Sigmoid colon (tissue), 4 donors: ENCODE data around the gene BRIP1.

Source experiments
- CTCF ChIP-seq, 4 experiments: fragments of 450-650 bp in 3 of 4; fragments of 200-600 bp in 1 of 4; IDR thresholded peaks; one replicate each; pipeline ENCODE4 v1.5.1; 2016 to 2019; ENCODE audit warnings: antibody characterized with exemption in 4 of 4, mild to moderate bottlenecking in 3 of 4, moderate library complexity in 2 of 4
- EP300 ChIP-seq, 4 donors: sonication (generic); formaldehyde crosslinking; IDR thresholded peaks; one replicate each; pipeline ENCODE4 v1.6.1; 2017; ENCODE audit warnings: antibody characterized with exemption in 4 of 4
- POLR2A ChIP-seq, 2 donors: fragments of 450-650 bp; IDR thresholded peaks; one replicate each; pipeline ENCODE4 v1.6.1; 2016; ENCODE audit warnings: antibody characterized with exemption in 2 of 2, mild to moderate bottlenecking in 2 of 2, moderate library complexity in 2 of 2

- no peak for TF ChIP-seq CTCF (IDR thresholded peaks at IDR 0.05)
- TF ChIP-seq POLR2A (IDR thresholded peaks at IDR 0.05), result peak in 1 of 2 donors; percentile 4
- no peak for TF ChIP-seq EP300 (IDR thresholded peaks at IDR 0.05)
Observed at GRCh38 chr17:61806936-61807335, 56.4 kb downstream of the BRIP1 start.
